Subcutaneous abdominal adipose tissue (tissue), 5 donors: ENCODE results near the gene ATG9B.
A peak's percentile ranks its signal among the peaks of the same experiment; 100 is the strongest.

Experiments used
- H3K27ac ChIP-seq: one replicate; pipeline ENCODE4 v1.7.0; 2013; ENCODE audit warnings: low read depth, mild to moderate bottlenecking, inconsistent platforms, low read length, moderate library complexity
- H3K27me3 ChIP-seq, 5 donors: one replicate each; pipeline ENCODE4 v1.7.0; 2013; ENCODE audit warnings: low read length in 5 of 5, inconsistent platforms in 1 of 5; ENCODE audit not compliant: control insufficient read depth in 5 of 5, insufficient read depth in 4 of 5
- H3K36me3 ChIP-seq, 5 donors: one replicate each; pipeline ENCODE4 v1.7.0; 2013; ENCODE audit warnings: low read length in 5 of 5; ENCODE audit not compliant: control insufficient read depth in 5 of 5, insufficient read depth in 5 of 5
- H3K4me1 ChIP-seq, 5 donors: one replicate each; pipeline ENCODE4 v1.7.0; 2013; ENCODE audit warnings: low read length in 5 of 5, mild to moderate bottlenecking in 3 of 5, moderate library complexity in 1 of 5; ENCODE audit not compliant: control insufficient read depth in 5 of 5, insufficient read depth in 5 of 5
- H3K4me3 ChIP-seq, 5 donors: one replicate each; pipeline ENCODE4 v1.7.0; 2013; ENCODE audit warnings: low read length in 5 of 5, low read depth in 1 of 5
- H3K9ac ChIP-seq, 5 donors: one replicate each; pipeline ENCODE4 v1.7.0; 2013; ENCODE audit warnings: low read length in 5 of 5, mild to moderate bottlenecking in 4 of 5, moderate library complexity in 3 of 5
- H3K9me3 ChIP-seq, 5 donors: one replicate each; pipeline ENCODE4 v1.7.0; 2013; ENCODE audit warnings: low read length in 5 of 5; ENCODE audit not compliant: control insufficient read depth in 5 of 5
- donor health status: healthy.
- donor health status: healthy.
- donor health status: healthy.
- donor health status: healthy.
- donor health status: healthy.

Gene ATG9B

GRCh38 chr7:151058781-151059366 lies 34.6 kb upstream of the ATG9B start:
- Histone ChIP-seq H3K4me1 (peaks cover 6 to 60% (median 56%) of the 10 kb centered on the region in 5 donors), H3K27ac (peak overlapping the region; percentile 97), H3K4me3 (peak overlapping the region; percentile 80 to 95 (median 93)), H3K9ac (peak overlapping the region; percentile 73 to 94 (median 83)), H3K9me3 (no peaks in the 10 kb centered on the region), H3K27me3 (no peaks in the 10 kb centered on the region), H3K36me3 (peaks cover 0 to 14% (median 0%) of the 10 kb centered on the region in 5 donors)

GRCh38 chr7:151057989-151058780 lies 33.9 kb upstream of the ATG9B start:
- no peaks in the 10 kb centered on the region for H3K9me3 ChIP-seq
- no peaks in the 10 kb centered on the region for H3K27me3 ChIP-seq
- peak overlapping the region; percentile 73 to 94 (median 83) for H3K9ac ChIP-seq
- H3K27ac ChIP-seq: peak overlapping the region; percentile 97
- peak overlapping the region; percentile 80 to 95 (median 93) for H3K4me3 ChIP-seq
- peaks cover 0 to 18% (median 2%) of the 10 kb centered on the region in 5 donors for H3K36me3 ChIP-seq
- H3K4me1 ChIP-seq: peaks cover 6 to 60% (median 53%) of the 10 kb centered on the region in 5 donors

GRCh38 chr7:151057506-151057988 lies 33.3 kb upstream of the ATG9B start, which contains the start of gene CDK5:
TSS of gene CDK5 (minus strand) at chr7:151057897. CDS start at chr7:151057848, 49 bp downstream.
- peak within 1 kb of the TSS; percentile 78 to 94 (median 83) for H3K9ac ChIP-seq
- H3K4me3 ChIP-seq: peak within 1 kb of the TSS; percentile 89 to 96 (median 94)
- peak within 1 kb of the TSS; percentile 97 for H3K27ac ChIP-seq
- H3K4me1 ChIP-seq: peaks cover 6 to 63% (median 50%) of the 10 kb centered on the region in 5 donors
- H3K36me3 ChIP-seq: peaks cover 0 to 16% (median 2%) of the 10 kb centered on the region in 5 donors
- H3K9me3 ChIP-seq: no peaks in the 10 kb centered on the region
- H3K27me3 ChIP-seq: no peaks in the 10 kb centered on the region

GRCh38 chr7:151056666-151057505 lies 32.6 kb upstream of the ATG9B start:
- Histone ChIP-seq H3K9ac (peak overlapping the region in 4 of 5 donors; percentile 57 to 83 (median 76)), H3K9me3 (no peaks in the 10 kb centered on the region), H3K36me3 (peaks cover 0 to 11% (median 2%) of the 10 kb centered on the region in 5 donors), H3K27ac (no peak overlapping the region), H3K4me3 (peak overlapping the region; percentile 89 to 96 (median 94)), H3K4me1 (peaks cover 6 to 57% (median 43%) of the 10 kb centered on the region in 5 donors), H3K27me3 (peaks cover 0 to 2% (median 0%) of the 10 kb centered on the region in 5 donors)

- Histone ChIP-seq H3K27me3 (peaks cover 0 to 3% (median 0%) of the 10 kb centered on the region in 5 donors), H3K9me3 (no peaks in the 10 kb centered on the region), H3K9ac (no peak overlapping the region), H3K27ac (no peak overlapping the region), H3K4me3 (no peak overlapping the region), H3K36me3 (peaks cover 0 to 9% (median 2%) of the 10 kb centered on the region in 5 donors), H3K4me1 (peaks cover 6 to 54% (median 38%) of the 10 kb centered on the region in 5 donors)
These were observed 32.0 kb upstream of the ATG9B start for GRCh38 chr7:151056283-151056665.

- H3K27me3 ChIP-seq: peaks cover 0 to 9% (median 5%) of the 10 kb centered on the region in 5 donors
- no peaks in the 10 kb centered on the region for H3K9me3 ChIP-seq
- no peak overlapping the region for H3K27ac ChIP-seq
- peaks cover 5 to 38% (median 24%) of the 10 kb centered on the region in 5 donors for H3K4me1 ChIP-seq
- H3K4me3 ChIP-seq: no peak overlapping the region
- H3K36me3 ChIP-seq: peaks cover 0 to 9% (median 2%) of the 10 kb centered on the region in 5 donors
- H3K9ac ChIP-seq: peak overlapping the region in 1 of 5 donors; percentile 10
These were observed 29.5 kb upstream of the ATG9B start for GRCh38 chr7:151053751-151054150.

- H3K9me3 ChIP-seq: no peaks in the 10 kb centered on the region
- H3K27me3 ChIP-seq: peaks cover 0 to 9% (median 5%) of the 10 kb centered on the region in 5 donors
- H3K36me3 ChIP-seq: peaks cover 0 to 9% (median 2%) of the 10 kb centered on the region in 5 donors
- no peak overlapping the region for H3K27ac ChIP-seq
- H3K9ac ChIP-seq: no peak overlapping the region
- peaks cover 3 to 32% (median 18%) of the 10 kb centered on the region in 5 donors for H3K4me1 ChIP-seq
- H3K4me3 ChIP-seq: no peak overlapping the region
These were observed 28.8 kb upstream of the ATG9B start for GRCh38 chr7:151053096-151053495.

GRCh38 chr7:151051108-151051507 lies 26.8 kb upstream of the ATG9B start:
- Histone ChIP-seq H3K36me3 (peaks cover 0 to 10% (median 4%) of the 10 kb centered on the region in 5 donors), H3K4me3 (peak overlapping the region in 1 of 5 donors; percentile 23), H3K4me1 (peaks cover 4 to 33% (median 18%) of the 10 kb centered on the region in 5 donors), H3K9me3 (no peaks in the 10 kb centered on the region), H3K27ac (no peak overlapping the region), H3K27me3 (peaks cover 0 to 9% (median 5%) of the 10 kb centered on the region in 5 donors), H3K9ac (no peak overlapping the region)

GRCh38 chr7:151048911-151049463 lies 24.7 kb upstream of the ATG9B start:
- Histone ChIP-seq H3K27ac (no peak overlapping the region), H3K9me3 (no peaks in the 10 kb centered on the region), H3K36me3 (peaks cover 0 to 28% (median 15%) of the 10 kb centered on the region in 5 donors), H3K27me3 (peaks cover 0 to 9% (median 5%) of the 10 kb centered on the region in 5 donors), H3K4me3 (no peak overlapping the region), H3K9ac (no peak overlapping the region), H3K4me1 (peaks cover 4 to 33% (median 18%) of the 10 kb centered on the region in 5 donors)
